Measurements from ENCODE around the gene SNIP1.

GRCh38 chr1:37486680-37487618, 67.1 kb downstream of the SNIP1 start:
- TF ChIP-seq CTCF (IDR thresholded peaks at IDR 0.05) (peak; percentile 95 to 98 (median 97)), POLR2A (IDR thresholded peaks at IDR 0.05) (no peak)

Data from tibial nerve (tissue), 3 donors.